AG08395 (cell line): ENCODE measurements around the gene KIAA0408.
"Not testable (repeated sequence)": the region's sequence is repeated elsewhere in the genome, so short reads cannot be mapped to it uniquely, and the experiment has no call there.

ENCODE experiments used
- DNase-seq: peaks from one replicate; pipeline ENCODE4 v3.0.0; 2012; ENCODE audit warnings: mixed read lengths, low spot score

Gene KIAA0408

GRCh38 chr6:127412016-127412415, 47.2 kb downstream of the KIAA0408 start:
- not testable (repeated sequence) for DNase-seq
